GM23248 (cell line): Measurements from ENCODE around the gene NRN1L. TPM values are rescaled to one million over a fixed set of nuclear protein-coding genes. Genes with fewer than 3 reads are reported as not detected.

Experiments used
- DNase-seq: peaks from one replicate; pipeline ENCODE4 v3.0.0-alpha.2; 2015
- H2AFZ ChIP-seq: fragments of 200-600 bp; sonication (generic); 2 replicates; pipeline ENCODE4 v1.6.1; 2016; ENCODE audit warnings: antibody characterized with exemption
- H3F3A ChIP-seq: fragments of 200-600 bp; sonication (generic); 2 replicates; pipeline ENCODE4 v1.6.1; 2016; ENCODE audit warnings: mild to moderate bottlenecking, antibody characterized with exemption, mixed run types; ENCODE audit not compliant: insufficient read depth
- H3K27ac ChIP-seq: fragments of 200-600 bp; sonication (generic); 2 replicates; pipeline ENCODE4 v1.5.1; 2016; ENCODE audit warnings: mild to moderate bottlenecking
- H3K27me3 ChIP-seq: fragments of 200-600 bp; sonication (generic); replicated peaks from 2 replicates; pipeline ENCODE4 v1.6.1; 2016; ENCODE audit warnings: mild to moderate bottlenecking; ENCODE audit not compliant: insufficient read depth
- H3K36me3 ChIP-seq: fragments of 200-600 bp; sonication (generic); 2 replicates; pipeline ENCODE4 v1.6.1; 2016; ENCODE audit warnings: low read depth, mild to moderate bottlenecking
- H3K4me1 ChIP-seq: fragments of 200-600 bp; sonication (generic); 2 replicates; pipeline ENCODE4 v1.6.1; 2016; ENCODE audit warnings: mild to moderate bottlenecking; ENCODE audit not compliant: insufficient read depth
- H3K4me2 ChIP-seq: fragments of 200-600 bp; sonication (generic); one replicate; pipeline ENCODE4 v1.6.1; 2016; ENCODE audit warnings: mild to moderate bottlenecking; ENCODE audit not compliant: unreplicated experiment
- H3K4me3 ChIP-seq: fragments of 200-600 bp; sonication (generic); 2 replicates; pipeline ENCODE4 v1.5.1; 2016; ENCODE audit warnings: mild to moderate bottlenecking
- H3K79me2 ChIP-seq: fragments of 200-600 bp; sonication (generic); 2 replicates; pipeline ENCODE4 v1.6.1; 2016; ENCODE audit warnings: mild to moderate bottlenecking; ENCODE audit not compliant: insufficient read depth
- H3K9ac ChIP-seq: fragments of 200-600 bp; sonication (generic); 2 replicates; pipeline ENCODE4 v1.6.1; 2016; ENCODE audit warnings: mild to moderate bottlenecking
- H3K9me2 ChIP-seq: fragments of 200-600 bp; sonication (generic); 2 replicates; pipeline ENCODE4 v1.6.1; 2016; ENCODE audit warnings: mixed run types, mild to moderate bottlenecking, moderate library complexity; ENCODE audit not compliant: insufficient read depth
- H3K9me3 ChIP-seq: fragments of 200-600 bp; sonication (generic); one replicate; pipeline ENCODE4 v1.6.1; 2017; ENCODE audit warnings: low read depth
- H4K20me1 ChIP-seq: fragments of 200-600 bp; sonication (generic); 2 replicates; pipeline ENCODE4 v1.6.0; 2016; ENCODE audit not compliant: insufficient read depth
- EZH2 ChIP-seq: fragments of 200-600 bp; sonication (generic); IDR thresholded peaks from 2 replicates; pipeline ENCODE4 v1.6.1; 2018; ENCODE audit warnings: antibody characterized with exemption, mild to moderate bottlenecking; ENCODE audit not compliant: insufficient read depth, poor library complexity, severe bottlenecking
- EZH2phosphoT487 ChIP-seq: fragments of 200-600 bp; sonication (generic); IDR thresholded peaks from 2 replicates; pipeline ENCODE4 v1.6.1; 2018; ENCODE audit warnings: antibody characterized with exemption, moderate library complexity, mild to moderate bottlenecking, low read depth; ENCODE audit not compliant: insufficient read depth
- WGBS, 2 experiments: methylation state at CpG; one replicate each; pipeline ENCODE4 v1.1.6; 2015 to 2017; ENCODE audit warnings: low lambda C conversion rate in 2 of 2, low coverage in 1 of 2; ENCODE audit errors: missing lambda C conversion rate in 2 of 2; 5-methylcytosine and 5-hydroxymethylcytosine counted together
- in situ Hi-C: fragments of 300-500 bp; cut with MboI; formaldehyde crosslinking; loops from 2 replicates; pipeline ENCODE4 v1.15.0; 2020
- polyA plus RNA-seq: library from polyadenylated mRNA; unstranded; fragments of >200 nt; fragmentation: Nextera tagmentation; extraction: Ambion mirVana; gene quantifications from 2 replicates; pipeline ENCODE4 v1.2.1, GENCODE V29; 2016
- total RNA-seq: library from RNA; depleted of rRNA; stranded (reverse); fragments of >200 nt; shearing (Covaris generic); gene quantifications from 2 replicates; pipeline ENCODE4 v1.2.3, GENCODE V29; 2014

Gene NRN1L
- total and polyA plus RNA-seq, 2 experiments from 2014 or later: not detected

DNA sequence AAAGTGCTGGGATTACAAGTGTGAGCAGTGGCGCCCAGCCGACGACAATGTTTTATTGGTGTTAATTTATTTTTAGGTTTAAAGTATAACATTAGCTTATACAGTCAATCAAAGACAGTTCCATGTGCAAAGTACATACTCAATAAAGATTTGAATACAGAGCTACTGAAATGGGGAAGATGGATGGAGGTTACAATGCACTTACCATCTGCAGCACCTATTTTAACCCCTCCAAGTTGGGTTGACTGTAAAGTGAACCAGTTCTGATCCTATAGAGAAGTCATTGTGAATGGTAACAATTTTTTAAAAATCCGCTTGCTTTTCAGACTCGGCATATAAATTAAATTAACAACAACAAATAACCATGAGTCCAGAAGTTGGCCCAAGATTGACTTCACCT, 7.7 kb downstream of the NRN1L start:
- H3K36me3 ChIP-seq: no peaks in the 10 kb centered on the region
- peaks cover 40% of the 10 kb centered on the region for H3K79me2 ChIP-seq
- peak overlapping the region; percentile 69 for H3K4me2 ChIP-seq
- H3K4me3 ChIP-seq: peak overlapping the region; percentile 82
- peak overlapping the region; percentile 97 for H3K9ac ChIP-seq
- H3K4me1 ChIP-seq: peaks cover 17% of the 10 kb centered on the region
- in situ Hi-C loops: no loop called here
- H4K20me1 ChIP-seq: no peaks in the 10 kb centered on the region
- DNase-seq: no peak
- H3F3A ChIP-seq: no peaks in the 10 kb centered on the region
- TF ChIP-seq EZH2phosphoT487: no peak
- no peak for TF ChIP-seq EZH2
- no peaks in the 10 kb centered on the region for H3K27me3 ChIP-seq
- no peaks in the 10 kb centered on the region for H3K9me2 ChIP-seq
- peak overlapping the region; percentile 29; the same call in 1 of the 2 replicates for H3K27ac ChIP-seq
- 54 to 55% methylated on average over 5 of the region's 5 CpGs for WGBS, 2 experiments
- H3K9me3 ChIP-seq: no peaks in the 10 kb centered on the region
- peak overlapping the region; percentile 93 for H2AFZ ChIP-seq

DNA sequence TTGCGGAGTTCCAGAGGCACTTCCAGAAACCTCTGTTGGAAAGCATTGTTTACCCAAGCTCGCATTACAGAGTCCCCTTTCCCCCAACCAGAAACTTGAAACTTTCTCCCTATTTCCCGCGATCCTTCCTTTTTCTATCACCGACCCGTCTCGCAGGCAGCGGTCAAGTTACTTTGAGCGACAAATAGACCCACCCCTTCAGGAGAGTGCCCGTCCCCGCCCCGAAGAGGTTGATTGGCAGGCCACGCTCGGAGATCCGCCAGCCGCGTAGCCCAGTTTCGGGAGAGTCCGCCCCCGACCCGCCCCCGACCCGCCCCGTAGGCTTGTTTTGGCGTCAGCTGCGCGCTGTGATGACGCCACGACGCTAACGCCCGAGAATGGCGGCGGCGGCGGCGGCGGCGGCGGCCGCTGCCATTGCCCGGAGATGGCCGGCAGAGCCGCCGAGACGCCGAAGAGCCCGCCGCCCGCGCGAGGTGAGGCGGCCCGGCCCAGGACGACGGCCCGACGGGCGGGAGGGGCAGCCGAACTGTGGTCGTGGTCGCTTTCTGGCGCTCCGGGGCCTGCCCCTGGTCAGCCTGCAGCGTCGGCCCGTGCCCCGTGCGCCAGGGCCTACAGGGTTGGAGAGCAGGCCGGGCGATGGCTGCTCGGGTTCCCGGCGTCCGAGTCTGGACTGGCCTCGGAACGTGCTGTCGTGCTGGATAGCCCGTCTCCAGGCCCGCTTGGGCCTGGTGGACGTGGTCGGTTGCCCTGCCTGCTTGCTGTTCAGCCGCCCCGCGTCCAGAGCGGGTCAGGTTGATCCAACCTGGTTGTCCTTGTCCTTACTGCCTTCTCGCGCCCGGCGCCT, 8.4 kb downstream of the NRN1L start, which contains the start of gene PSKH1:
Gene PSKH1, plus strand, starts transcription at position 356 of the 844 bp plus-strand sequence. CDS start 15,496 bp downstream, outside the sequence.
- in situ Hi-C loops: no loop called here
- no peaks in the 10 kb centered on the region for H3K9me3 ChIP-seq
- TF ChIP-seq EZH2phosphoT487 (no peak), EZH2 (no peak)
- peak within 1 kb of the TSS; percentile 82 for H3K4me3 ChIP-seq
- H4K20me1 ChIP-seq: no peaks in the 10 kb centered on the region
- 1% methylated on average over 61 to 88 of the region's 90 CpGs for WGBS, 2 experiments
- H3K79me2 ChIP-seq: peaks cover 47% of the 10 kb centered on the region
- no peaks in the 10 kb centered on the region for H3K27me3 ChIP-seq
- H2AFZ ChIP-seq: peak within 1 kb of the TSS; percentile 93
- H3F3A ChIP-seq: no peaks in the 10 kb centered on the region
- no peaks in the 10 kb centered on the region for H3K9me2 ChIP-seq
- H3K4me1 ChIP-seq: peaks cover 17% of the 10 kb centered on the region
- H3K27ac ChIP-seq: peak within 1 kb of the TSS; percentile 86
- H3K36me3 ChIP-seq: no peaks in the 10 kb centered on the region
- H3K9ac ChIP-seq: peak within 1 kb of the TSS; percentile 97
- DNase-seq: peak; percentile 97
- H3K4me2 ChIP-seq: peak within 1 kb of the TSS; percentile 92

DNA sequence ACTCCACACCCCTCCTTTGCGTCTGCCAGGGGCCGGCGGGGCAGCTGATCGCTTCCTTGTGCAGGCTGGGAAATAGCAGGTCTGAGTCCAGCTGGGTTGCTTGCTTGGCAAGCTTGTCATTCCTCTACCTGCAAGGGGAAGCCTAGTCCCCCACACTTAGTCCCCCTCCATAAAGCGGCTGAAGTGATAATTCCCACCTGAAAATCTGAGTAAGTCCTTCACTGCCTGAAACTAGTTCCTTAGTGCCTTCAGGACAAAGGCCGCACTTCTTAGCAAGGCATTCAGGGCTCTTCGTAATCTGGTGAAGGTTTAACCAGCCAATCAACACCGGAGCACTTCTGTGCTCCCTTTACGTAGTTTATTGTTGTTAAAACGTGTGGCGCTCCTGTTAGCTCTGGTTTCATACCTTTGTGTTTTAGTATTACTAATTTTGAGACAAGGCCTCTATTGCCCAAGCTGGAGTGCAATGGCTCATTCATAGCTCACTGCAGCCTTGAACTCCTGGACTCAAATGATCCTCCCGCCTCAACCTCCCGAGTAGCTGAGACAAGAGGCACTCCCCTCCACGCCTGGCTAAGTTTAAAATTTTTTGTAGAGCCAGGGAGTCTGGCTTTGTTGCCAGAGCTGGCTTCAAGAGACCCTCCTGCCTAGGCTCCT, 9.2 kb downstream of the NRN1L start:
- peak overlapping the region; percentile 86 for H3K27ac ChIP-seq
- H3K27me3 ChIP-seq: no peaks in the 10 kb centered on the region
- H3K4me2 ChIP-seq: peak overlapping the region; percentile 92
- no peaks in the 10 kb centered on the region for H3K9me2 ChIP-seq
- H3F3A ChIP-seq: no peaks in the 10 kb centered on the region
- in situ Hi-C loops: no loop called here
- peaks cover 55% of the 10 kb centered on the region for H3K79me2 ChIP-seq
- H3K9ac ChIP-seq: peak overlapping the region; percentile 97
- H2AFZ ChIP-seq: peak overlapping the region; percentile 69
- peaks cover 17% of the 10 kb centered on the region for H3K4me1 ChIP-seq
- H3K9me3 ChIP-seq: no peaks in the 10 kb centered on the region
- 17 to 19% methylated on average over 14 of the region's 14 CpGs for WGBS, 2 experiments
- H3K4me3 ChIP-seq: peak overlapping the region; percentile 82
- DNase-seq: peak; percentile 58
- H3K36me3 ChIP-seq: no peaks in the 10 kb centered on the region
- no peaks in the 10 kb centered on the region for H4K20me1 ChIP-seq
- TF ChIP-seq EZH2phosphoT487 (no peak), EZH2 (no peak)

- peak; percentile 81 for DNase-seq
- no peaks in the 10 kb centered on the region for H3F3A ChIP-seq
- TF ChIP-seq EZH2phosphoT487 (no peak), EZH2 (no peak)
- H2AFZ ChIP-seq: no peak overlapping the region
- H3K4me1 ChIP-seq: peaks cover 17% of the 10 kb centered on the region
- H3K79me2 ChIP-seq: peaks cover 87% of the 10 kb centered on the region
- H4K20me1 ChIP-seq: no peaks in the 10 kb centered on the region
- H3K4me2 ChIP-seq: no peak overlapping the region
- 46 to 49% methylated on average over 3 of the region's 3 CpGs for WGBS, 2 experiments
- H3K9ac ChIP-seq: peak overlapping the region; percentile 31; the same call in 1 of the 2 replicates
- H3K9me2 ChIP-seq: no peaks in the 10 kb centered on the region
- H3K4me3 ChIP-seq: no peak overlapping the region
- no peaks in the 10 kb centered on the region for H3K36me3 ChIP-seq
- in situ Hi-C loops: no loop called here
- peak overlapping the region; percentile 53 for H3K27ac ChIP-seq
- H3K27me3 ChIP-seq: no peaks in the 10 kb centered on the region
- no peaks in the 10 kb centered on the region for H3K9me3 ChIP-seq
Observed at GRCh38 chr16:67897231-67897630, 12.5 kb downstream of the NRN1L start.
